Lower leg skin (tissue), 4 donors: ENCODE results near the gene UBXN10. TPM values are rescaled to one million over a fixed set of nuclear protein-coding genes. Genes with fewer than 3 reads are reported as not detected.
"Not testable (repeated sequence)": the region's sequence is repeated elsewhere in the genome, so short reads cannot be mapped to it uniquely, and the experiment has no call there.

Source experiments
- DNase-seq, 2 donors: peaks; one replicate each; pipeline ENCODE4 v3.0.0-alpha.2; 2019; ENCODE audit warnings: low spot score in 2 of 2
- H3K4me3 ChIP-seq: fragments of 200-600 bp; sonication (generic); 2 replicates; pipeline ENCODE4 v1.5.1; 2017; ENCODE audit warnings: mild to moderate bottlenecking, low read depth; ENCODE audit not compliant: poor library complexity, severe bottlenecking
- POLR2A ChIP-seq, 2 donors: fragments of 450-650 bp; IDR thresholded peaks; one replicate each; pipeline ENCODE4 v1.6.1; 2016 to 2017; ENCODE audit warnings: antibody characterized with exemption in 2 of 2, mild to moderate bottlenecking in 1 of 2, moderate library complexity in 1 of 2
- WGBS, 2 donors: methylation state at CpG; one replicate each; pipeline ENCODE4 v1.1.5; 2018; 5-methylcytosine and 5-hydroxymethylcytosine counted together
- intact Hi-C: fragments of 100-400 bp; cut with DNase I; formaldehyde crosslinking; loops from one replicate; pipeline ENCODE4 v1.15.0; 2023; ENCODE audit warnings: low total_unique reads
- total RNA-seq, 4 donors: library from RNA; depleted of rRNA; stranded (reverse); fragments of >200 nt; gene quantifications; one replicate each; pipeline ENCODE4 v1.1.0, GENCODE V29; 2016
- TF ChIP-seq, protein P1 (sequence below), 3 donors: fragments of 450-650 bp; IDR thresholded peaks; one replicate each; pipeline ENCODE4 v1.5.1; 2016; ENCODE audit warnings: antibody characterized with exemption in 3 of 3, mild to moderate bottlenecking in 3 of 3, moderate library complexity in 2 of 3

The UBXN10 gene
- total RNA-seq, 4 donors from 2014 or later, result 0.12 to 0.91 (median 0.81) TPM; not detected in 1

DNA sequence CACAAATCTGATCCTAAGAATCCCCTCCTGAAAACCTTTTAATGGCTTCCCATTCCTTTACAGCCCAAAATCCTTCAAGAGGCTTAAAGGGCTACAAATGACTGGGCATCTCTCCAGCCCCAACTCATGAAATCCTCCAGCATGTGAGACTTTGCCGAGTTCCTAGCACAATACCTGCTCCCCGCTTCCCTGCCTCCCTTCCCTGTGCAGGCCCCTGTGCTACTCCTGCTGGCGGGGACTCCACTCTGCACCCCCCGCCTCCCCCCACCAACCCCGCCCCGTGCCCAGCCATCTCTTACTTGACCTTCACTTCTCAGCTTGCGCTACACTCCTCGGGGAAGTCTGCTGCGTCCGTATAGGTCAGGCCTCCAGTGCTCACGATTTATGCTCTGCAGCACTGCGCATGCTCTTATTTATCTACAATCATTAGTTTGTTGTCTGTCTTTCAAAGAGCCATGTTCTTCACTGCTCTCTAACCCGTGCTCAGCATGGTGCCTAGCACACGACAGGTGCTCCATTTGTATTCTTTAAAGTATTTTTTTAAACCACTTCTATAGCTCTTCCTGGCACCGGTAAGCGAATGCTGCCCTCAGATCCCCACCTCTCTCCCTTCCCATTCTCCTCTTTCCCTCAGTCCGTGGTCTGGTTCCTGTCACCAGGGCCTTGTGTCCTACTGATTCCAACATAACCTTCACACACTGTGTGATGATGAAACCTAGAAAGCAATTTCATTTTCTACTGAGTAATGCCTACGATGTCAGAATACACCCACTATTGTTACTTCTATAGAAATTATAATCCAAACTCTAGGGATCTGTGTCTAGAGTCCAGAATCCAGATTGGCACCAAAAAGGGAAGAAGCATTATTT is 37.9 kb downstream of the UBXN10 start:
- 46 to 56% methylated on average over 18 of the region's 18 CpGs for WGBS, 2 donors
- no peak overlapping the region for H3K4me3 ChIP-seq
- TF ChIP-seq, protein P1, sequence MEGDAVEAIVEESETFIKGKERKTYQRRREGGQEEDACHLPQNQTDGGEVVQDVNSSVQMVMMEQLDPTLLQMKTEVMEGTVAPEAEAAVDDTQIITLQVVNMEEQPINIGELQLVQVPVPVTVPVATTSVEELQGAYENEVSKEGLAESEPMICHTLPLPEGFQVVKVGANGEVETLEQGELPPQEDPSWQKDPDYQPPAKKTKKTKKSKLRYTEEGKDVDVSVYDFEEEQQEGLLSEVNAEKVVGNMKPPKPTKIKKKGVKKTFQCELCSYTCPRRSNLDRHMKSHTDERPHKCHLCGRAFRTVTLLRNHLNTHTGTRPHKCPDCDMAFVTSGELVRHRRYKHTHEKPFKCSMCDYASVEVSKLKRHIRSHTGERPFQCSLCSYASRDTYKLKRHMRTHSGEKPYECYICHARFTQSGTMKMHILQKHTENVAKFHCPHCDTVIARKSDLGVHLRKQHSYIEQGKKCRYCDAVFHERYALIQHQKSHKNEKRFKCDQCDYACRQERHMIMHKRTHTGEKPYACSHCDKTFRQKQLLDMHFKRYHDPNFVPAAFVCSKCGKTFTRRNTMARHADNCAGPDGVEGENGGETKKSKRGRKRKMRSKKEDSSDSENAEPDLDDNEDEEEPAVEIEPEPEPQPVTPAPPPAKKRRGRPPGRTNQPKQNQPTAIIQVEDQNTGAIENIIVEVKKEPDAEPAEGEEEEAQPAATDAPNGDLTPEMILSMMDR (IDR thresholded peaks at IDR 0.05), result no peak
- TF ChIP-seq POLR2A (IDR thresholded peaks at IDR 0.05), result no peak
- intact Hi-C loops, result no loop called here
- no peak for DNase-seq

DNA sequence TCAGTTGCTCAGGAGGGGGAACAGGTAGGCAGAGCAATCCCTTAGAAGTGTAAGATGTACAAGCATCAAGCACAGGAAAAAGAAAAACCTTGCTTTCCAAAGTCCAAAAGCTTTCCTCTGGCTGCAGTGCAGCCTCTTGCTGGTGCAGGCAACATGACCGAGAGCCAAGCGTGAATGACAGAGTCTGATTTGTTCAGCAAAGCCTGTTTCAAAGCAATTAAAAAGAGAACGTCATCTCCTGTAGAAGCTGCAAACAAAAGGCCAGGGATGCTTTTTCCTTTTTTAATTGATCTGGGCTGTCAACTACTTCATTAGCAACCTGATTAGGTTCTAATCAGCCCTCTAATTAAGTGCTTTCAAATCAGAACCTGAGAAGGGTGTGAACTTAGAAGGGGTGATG is 38.6 kb downstream of the UBXN10 start:
- TF ChIP-seq, protein P1 (IDR thresholded peaks at IDR 0.05), result no peak
- no peak for TF ChIP-seq POLR2A (IDR thresholded peaks at IDR 0.05)
- intact Hi-C loops, result no loop called here
- no peak overlapping the region for H3K4me3 ChIP-seq
- WGBS, 2 donors, result 56 to 58% methylated on average over 3 of the region's 3 CpGs
- DNase-seq, result no peak

DNA sequence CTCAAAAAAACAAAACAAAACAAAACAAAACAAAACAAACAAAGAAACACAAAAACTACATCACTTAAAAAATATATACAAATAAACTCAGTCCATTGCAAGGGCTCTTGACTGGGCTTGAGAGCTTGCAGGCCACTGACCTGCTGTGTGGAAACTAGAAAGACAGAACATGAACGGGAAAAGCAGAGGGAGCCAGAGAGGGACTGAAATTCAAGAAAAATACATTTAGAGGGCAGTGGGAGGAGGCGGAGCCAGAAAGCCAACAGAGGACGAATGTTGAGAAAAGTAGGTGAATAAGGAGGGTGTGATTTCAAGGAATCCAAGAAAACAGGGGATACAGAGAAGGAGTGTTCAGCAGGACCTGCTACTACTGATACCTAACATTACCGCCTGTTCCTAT is 41.8 kb downstream of the UBXN10 start:
- TF ChIP-seq POLR2A (IDR thresholded peaks at IDR 0.05), result no peak
- TF ChIP-seq, protein P1 (IDR thresholded peaks at IDR 0.05), result no peak

DNA sequence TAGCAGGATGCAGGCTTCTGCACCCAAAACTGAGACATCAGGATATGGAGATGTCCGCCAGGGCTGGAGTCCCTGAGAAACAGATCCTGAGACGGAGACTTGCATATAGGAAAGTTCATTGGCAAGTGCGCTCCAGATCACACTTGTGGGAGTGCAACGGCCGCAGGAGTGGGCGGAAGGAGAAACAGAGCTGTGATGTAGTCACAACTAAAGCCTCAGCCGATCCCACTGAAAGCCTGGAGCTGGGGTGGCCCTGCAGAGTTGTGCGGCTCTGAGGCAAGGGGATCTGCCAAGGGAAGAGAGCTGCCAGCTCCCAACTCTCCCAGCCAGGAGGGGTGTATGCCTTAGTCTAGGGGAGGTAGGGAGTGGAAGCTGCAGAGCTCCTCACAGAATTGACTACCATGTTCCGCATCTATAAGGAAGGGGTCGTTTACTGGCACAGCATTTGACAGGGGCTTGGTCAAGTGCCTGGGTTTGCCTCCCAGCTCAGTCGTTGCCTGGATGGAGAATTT is 42.5 kb downstream of the UBXN10 start:
- DNase-seq, result no peak
- no peak for TF ChIP-seq POLR2A (IDR thresholded peaks at IDR 0.05)
- TF ChIP-seq, protein P1 (IDR thresholded peaks at IDR 0.05), result no peak
- 71 to 74% methylated on average over 11 of the region's 11 CpGs for WGBS, 2 donors
- H3K4me3 ChIP-seq, result no peak overlapping the region
- intact Hi-C loops, result no loop called here

More for the DNA sequence above, 41.8 kb downstream of the UBXN10 start:
- H3K4me3 ChIP-seq, result no peak overlapping the region
- intact Hi-C loops, result no loop called here
- WGBS, 2 donors, result 55 to 65% methylated on average over 4 of the region's 4 CpGs
- no peak for DNase-seq

DNA sequence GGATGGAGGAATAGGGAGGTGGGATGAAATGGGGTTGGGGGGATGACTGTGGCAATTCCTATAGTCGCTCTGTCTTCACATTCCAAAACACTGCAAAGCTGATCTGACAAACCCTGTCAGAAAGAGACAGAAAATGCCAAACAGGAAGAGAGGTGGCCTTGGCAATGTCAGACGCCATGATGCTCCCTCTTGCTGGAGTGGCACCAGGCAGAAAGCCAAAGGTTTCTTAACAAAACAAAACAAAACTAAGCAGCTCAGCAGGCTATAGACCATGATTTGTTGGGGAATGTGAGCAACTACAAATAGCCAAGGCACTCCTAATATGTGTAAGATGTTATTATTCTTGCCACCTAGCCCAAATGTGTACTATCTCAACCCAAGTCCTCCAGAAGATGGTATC is 43.3 kb downstream of the UBXN10 start:
- DNase-seq, result no peak
- H3K4me3 ChIP-seq, result no peak overlapping the region
- 52 to 73% methylated on average over 2 of the region's 2 CpGs for WGBS, 2 donors
- intact Hi-C loops, result no loop called here
- TF ChIP-seq, protein P1 (IDR thresholded peaks at IDR 0.05), result no peak
- TF ChIP-seq POLR2A (IDR thresholded peaks at IDR 0.05), result no peak

DNA sequence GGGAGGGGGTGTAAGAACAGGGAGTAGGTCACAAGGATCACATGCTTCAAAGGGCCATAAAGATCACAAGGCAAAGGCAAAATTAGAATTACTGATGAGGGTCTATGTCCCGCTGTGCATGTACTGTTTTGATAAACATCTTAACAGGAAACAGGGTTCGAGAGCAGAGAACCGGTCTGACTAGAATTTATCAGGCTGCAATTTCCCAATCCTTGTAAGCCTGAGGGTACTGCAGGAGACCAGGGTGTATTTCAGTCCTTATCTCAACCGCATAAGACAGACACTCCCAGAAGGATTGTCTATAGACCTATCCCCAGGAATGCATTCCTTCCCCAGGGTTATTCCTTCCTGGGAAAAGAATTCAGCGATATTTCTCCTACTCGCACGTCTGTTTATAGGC is 46.7 kb downstream of the UBXN10 start:
- 13 to 29% methylated on average over 7 of the region's 7 CpGs for WGBS, 2 donors
- DNase-seq, H3K4me3 ChIP-seq, intact Hi-C loops: not testable (repeated sequence)
